Activated naive CD8-positive, alpha-beta T cell treated with anti-CD3 and anti-CD28 coated beads, Interleukin-2, amount 10 ng/mL, durations not matched to agents 7 days and 5 days (primary cell): Measurements from ENCODE around the gene ZHX3. TPM values are rescaled to one million over a fixed set of nuclear protein-coding genes. Genes with fewer than 3 reads are reported as not detected.

Experiments used
- ATAC-seq: fragments of 150-1000 bp; cut with Tn5 transposase; one replicate; pipeline ENCODE4 v1.10.0; 2021; ENCODE audit warnings: low read depth, moderate library complexity
- POLR2A ChIA-PET: fragments of 350-600 bp; sonication (Branson Sonifier 250); formaldehyde crosslinking; loops from one replicate; lab custom pipeline; 2021; ENCODE audit warnings: antibody characterized with exemption; lab: Charles Lee
- DNase-seq: peaks from one replicate; pipeline ENCODE4 v3.0.0; 2021
- H3K27ac Mint-ChIP-seq: one replicate; pipeline ENCODE4 v1.8.0; 2022; ENCODE audit warnings: mild to moderate bottlenecking, mixed read lengths
- H3K27me3 Mint-ChIP-seq: one replicate; pipeline ENCODE4 v1.8.0; 2022; ENCODE audit warnings: mild to moderate bottlenecking, moderate library complexity, mixed read lengths
- H3K36me3 Mint-ChIP-seq: one replicate; pipeline ENCODE4 v1.8.0; 2021; ENCODE audit warnings: mild to moderate bottlenecking, mixed read lengths
- H3K4me1 Mint-ChIP-seq: one replicate; pipeline ENCODE4 v1.8.0; 2021; ENCODE audit warnings: mixed read lengths
- H3K4me3 Mint-ChIP-seq: one replicate; pipeline ENCODE4 v1.8.0; 2022; ENCODE audit warnings: mild to moderate bottlenecking, moderate library complexity, mixed read lengths
- H3K9me3 Mint-ChIP-seq: one replicate; pipeline ENCODE4 v1.8.0; 2021; ENCODE audit warnings: mixed read lengths
- total RNA-seq, 2 experiments: library from RNA; stranded (reverse); gene quantifications; one replicate each; pipeline ENCODE4 v1.2.3, GENCODE V29; 2021

ZHX3 gene
- total RNA-seq, 2 experiments from 2014 or later = 12.3 to 17.1 TPM

GRCh38 chr20:41359541-41360011 lies 42.0 kb upstream of the ZHX3 start:
- Mint-ChIP-seq H3K4me1 (no peaks in the 10 kb centered on the region), H3K27me3 (peaks cover 2% of the 10 kb centered on the region), H3K36me3 (no peaks in the 10 kb centered on the region), H3K27ac (peak overlapping the region; percentile 25), H3K4me3 (no peak overlapping the region), H3K9me3 (no peaks in the 10 kb centered on the region)
- POLR2A ChIA-PET = no interaction called here
- DNase-seq (no peak), ATAC-seq (no peak)

DNA sequence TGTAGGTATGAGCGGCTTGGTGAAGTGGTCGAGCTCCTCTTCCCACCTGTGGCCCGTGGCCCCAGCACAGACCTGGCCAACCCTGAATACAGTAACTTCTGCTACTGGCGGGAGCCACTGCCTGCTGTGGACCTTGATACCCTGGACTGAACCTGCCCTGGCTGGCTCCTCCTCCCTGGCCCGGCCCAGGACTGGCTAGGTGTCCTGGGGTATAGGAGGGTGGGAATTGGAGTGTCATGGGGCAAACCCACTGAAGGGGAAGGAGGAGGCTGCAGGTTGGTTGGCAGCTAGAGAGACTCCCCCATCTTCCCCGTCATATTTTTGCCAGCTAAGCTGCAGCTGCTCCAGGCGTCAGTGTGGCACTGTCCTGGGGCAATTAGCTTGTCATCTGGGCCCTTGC lies 41.2 kb upstream of the ZHX3 start:
- no peaks in the 10 kb centered on the region for H3K9me3 Mint-ChIP-seq
- H3K36me3 Mint-ChIP-seq = no peaks in the 10 kb centered on the region
- DNase-seq (no peak), ATAC-seq (no peak)
- no peak overlapping the region for H3K27ac Mint-ChIP-seq
- no peaks in the 10 kb centered on the region for H3K4me1 Mint-ChIP-seq
- no peaks in the 10 kb centered on the region for H3K27me3 Mint-ChIP-seq
- POLR2A ChIA-PET = no interaction called here
- H3K4me3 Mint-ChIP-seq = no peak overlapping the region

DNA sequence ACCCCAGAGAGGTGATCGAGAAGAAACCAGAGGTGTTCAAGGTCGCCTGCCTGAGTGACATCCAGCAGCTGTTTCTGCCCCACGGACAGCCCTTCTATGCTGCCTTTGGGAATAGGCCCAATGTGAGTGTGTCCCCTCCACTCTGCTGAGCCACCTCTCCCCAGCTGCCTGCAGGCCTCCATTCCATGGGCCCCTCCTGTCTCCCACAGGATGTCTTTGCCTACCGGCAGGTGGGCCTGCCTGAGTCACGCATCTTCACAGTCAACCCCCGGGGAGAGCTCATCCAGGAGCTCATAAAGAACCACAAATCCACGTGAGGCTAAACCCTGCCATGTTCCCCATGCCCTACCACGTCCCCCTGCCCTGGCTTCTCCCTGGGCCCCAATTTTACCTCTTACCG lies 40.7 kb upstream of the ZHX3 start:
- POLR2A ChIA-PET = interaction anchor here (0.5 kb wide), 1 partner anchor 10 kb away, joined by 3 read pairs; no protein-coding TSS in a partner anchor
- Mint-ChIP-seq H3K9me3 (no peaks in the 10 kb centered on the region), H3K27ac (no peak overlapping the region), H3K27me3 (no peaks in the 10 kb centered on the region), H3K4me3 (no peak overlapping the region), H3K36me3 (no peaks in the 10 kb centered on the region), H3K4me1 (no peaks in the 10 kb centered on the region)
- DNase-seq (no peak), ATAC-seq (no peak)

DNA sequence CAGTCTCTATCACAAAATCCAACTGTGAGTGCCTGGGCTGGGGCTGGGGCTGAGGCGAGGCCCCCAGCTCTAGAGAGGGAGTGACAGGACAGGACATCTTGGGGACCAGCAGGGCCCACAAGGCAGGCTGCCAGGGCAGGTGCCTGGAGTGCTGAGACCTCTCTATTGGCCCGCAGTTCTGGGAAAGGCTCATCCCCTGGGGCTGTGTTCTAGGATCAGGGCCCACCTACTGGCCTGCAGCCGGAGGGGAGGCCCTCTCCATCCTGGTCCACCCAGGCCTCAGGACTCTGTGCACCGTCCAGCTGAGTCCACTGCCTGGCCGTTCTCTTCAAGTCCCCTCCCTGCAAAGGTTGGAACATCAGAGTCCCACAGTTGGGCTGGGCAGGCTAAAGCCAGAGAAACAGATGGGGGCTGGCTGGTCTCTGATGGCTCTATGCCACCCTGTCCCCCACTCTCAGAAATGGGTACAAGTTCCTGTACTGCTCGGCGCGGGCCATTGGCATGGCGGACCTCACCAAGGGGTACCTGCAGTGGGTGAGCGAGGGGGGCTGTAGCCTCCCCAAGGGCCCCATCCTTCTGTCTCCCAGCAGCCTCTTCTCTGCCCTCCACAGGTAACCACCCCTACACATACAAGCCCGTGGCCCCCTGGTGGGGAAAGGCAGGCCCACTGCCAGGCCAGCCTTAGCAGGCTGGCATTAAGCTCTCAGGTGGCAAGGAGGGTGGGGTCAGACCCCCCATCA lies 40.1 kb upstream of the ZHX3 start:
- DNase-seq (no peak), ATAC-seq (no peak)
- H3K9me3 Mint-ChIP-seq = no peaks in the 10 kb centered on the region
- no peaks in the 10 kb centered on the region for H3K27me3 Mint-ChIP-seq
- POLR2A ChIA-PET = interaction anchor here (0.5 kb wide), 1 partner anchor 10 kb away, joined by 3 read pairs; no protein-coding TSS in a partner anchor
- no peak overlapping the region for H3K4me3 Mint-ChIP-seq
- H3K4me1 Mint-ChIP-seq = no peaks in the 10 kb centered on the region
- no peaks in the 10 kb centered on the region for H3K36me3 Mint-ChIP-seq
- H3K27ac Mint-ChIP-seq = no peak overlapping the region

DNA sequence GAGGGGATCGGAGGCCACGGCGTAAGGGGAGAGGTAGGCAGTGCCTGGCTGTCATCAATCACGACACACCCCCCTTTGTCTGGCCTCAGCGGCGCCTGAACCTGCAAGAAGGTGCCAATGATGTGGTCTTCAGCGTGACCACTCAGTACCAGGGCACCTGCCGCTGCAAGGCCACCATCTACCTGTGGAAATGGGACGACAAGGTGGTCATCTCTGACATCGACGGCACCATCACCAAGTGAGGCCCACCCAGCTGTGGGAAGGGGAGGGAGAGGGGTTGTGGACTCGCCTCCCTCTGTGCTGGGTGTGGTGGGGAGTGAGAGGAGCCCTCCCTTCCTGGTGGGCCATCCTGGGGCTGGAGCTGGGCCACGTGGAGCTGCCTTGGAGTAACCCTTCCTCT lies 39.4 kb upstream of the ZHX3 start:
- H3K4me3 Mint-ChIP-seq = no peak overlapping the region
- H3K36me3 Mint-ChIP-seq = no peaks in the 10 kb centered on the region
- POLR2A ChIA-PET = no interaction called here
- no peaks in the 10 kb centered on the region for H3K4me1 Mint-ChIP-seq
- H3K9me3 Mint-ChIP-seq = no peaks in the 10 kb centered on the region
- DNase-seq (no peak), ATAC-seq (no peak)
- H3K27me3 Mint-ChIP-seq = no peaks in the 10 kb centered on the region
- H3K27ac Mint-ChIP-seq = no peak overlapping the region

GRCh38 chr20:41355598-41356203 lies 38.2 kb upstream of the ZHX3 start:
- Mint-ChIP-seq H3K4me1 (no peaks in the 10 kb centered on the region), H3K4me3 (no peak overlapping the region), H3K27ac (no peak overlapping the region), H3K9me3 (no peaks in the 10 kb centered on the region), H3K36me3 (no peaks in the 10 kb centered on the region), H3K27me3 (no peaks in the 10 kb centered on the region)
- DNase-seq = no peak
- no peak for ATAC-seq
- POLR2A ChIA-PET = no interaction called here

GRCh38 chr20:41355192-41355591 lies 37.7 kb upstream of the ZHX3 start:
- Mint-ChIP-seq H3K27me3 (no peaks in the 10 kb centered on the region), H3K4me1 (no peaks in the 10 kb centered on the region), H3K9me3 (no peaks in the 10 kb centered on the region), H3K36me3 (no peaks in the 10 kb centered on the region), H3K4me3 (no peak overlapping the region), H3K27ac (no peak overlapping the region)
- DNase-seq (no peak), ATAC-seq (no peak)
- POLR2A ChIA-PET = no interaction called here

DNA sequence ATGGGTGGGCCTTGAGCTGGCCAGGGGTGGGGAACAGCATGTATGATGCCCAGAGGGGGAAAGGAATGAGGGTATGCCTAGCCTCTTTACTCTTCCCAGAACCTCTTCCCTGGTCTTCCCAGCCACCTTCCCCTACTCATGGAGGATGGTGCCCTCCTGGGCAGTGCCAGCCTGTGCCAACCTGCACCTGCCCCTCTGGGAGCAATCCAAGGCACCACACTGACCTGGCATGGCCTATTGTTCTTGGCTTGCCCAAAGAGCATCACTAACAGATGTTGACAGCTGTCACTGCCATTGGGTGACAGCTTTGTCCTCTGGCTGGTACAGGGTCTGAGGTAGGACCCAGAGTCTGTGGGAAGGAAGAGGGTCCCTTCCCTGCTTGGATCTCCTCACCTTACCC lies 36.0 kb upstream of the ZHX3 start:
- H3K4me1 Mint-ChIP-seq = no peaks in the 10 kb centered on the region
- DNase-seq (no peak), ATAC-seq (no peak)
- POLR2A ChIA-PET = no interaction called here
- H3K9me3 Mint-ChIP-seq = no peaks in the 10 kb centered on the region
- H3K36me3 Mint-ChIP-seq = no peaks in the 10 kb centered on the region
- H3K4me3 Mint-ChIP-seq = no peak overlapping the region
- H3K27me3 Mint-ChIP-seq = no peaks in the 10 kb centered on the region
- H3K27ac Mint-ChIP-seq = no peak overlapping the region

- no peak overlapping the region for H3K27ac Mint-ChIP-seq
- no peak for ATAC-seq
Measured at GRCh38 chr20:41352666-41353065, 35.1 kb upstream of the ZHX3 start.

DNA sequence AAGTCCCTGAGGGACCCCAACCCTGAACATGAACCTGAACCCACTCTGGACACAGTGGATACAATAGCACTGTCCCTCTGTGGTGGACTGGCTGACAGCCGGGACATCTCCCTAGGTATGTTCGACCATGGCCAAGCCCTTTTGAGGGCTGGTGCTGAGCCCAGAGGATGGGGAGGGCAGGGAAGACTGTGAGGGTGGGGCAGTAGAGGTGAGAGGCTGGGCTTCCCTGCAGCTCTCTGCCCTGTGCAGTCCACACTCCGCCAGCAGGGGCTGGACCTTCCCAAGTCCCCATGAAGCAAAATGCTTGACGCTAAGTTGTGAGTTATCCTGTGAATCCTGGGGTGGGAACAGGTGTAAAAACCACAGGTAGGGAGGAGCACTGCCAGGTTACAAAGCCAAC lies 34.6 kb upstream of the ZHX3 start:
- Mint-ChIP-seq H3K9me3 (no peaks in the 10 kb centered on the region), H3K27ac (no peak overlapping the region), H3K4me1 (no peaks in the 10 kb centered on the region), H3K27me3 (no peaks in the 10 kb centered on the region), H3K4me3 (no peak overlapping the region), H3K36me3 (no peaks in the 10 kb centered on the region)
- DNase-seq (no peak), ATAC-seq (no peak)
- POLR2A ChIA-PET = no interaction called here

More at GRCh38 chr20:41352666-41353065, 35.1 kb upstream of the ZHX3 start:
- H3K9me3 Mint-ChIP-seq = no peaks in the 10 kb centered on the region
- H3K4me3 Mint-ChIP-seq = no peak overlapping the region
- no peak for DNase-seq
- no peaks in the 10 kb centered on the region for H3K4me1 Mint-ChIP-seq
- H3K36me3 Mint-ChIP-seq = no peaks in the 10 kb centered on the region
- H3K27me3 Mint-ChIP-seq = no peaks in the 10 kb centered on the region
- POLR2A ChIA-PET = no interaction called here

GRCh38 chr20:41350408-41350962 lies 33.0 kb upstream of the ZHX3 start:
- Mint-ChIP-seq H3K27me3 (no peaks in the 10 kb centered on the region), H3K36me3 (no peaks in the 10 kb centered on the region), H3K27ac (no peak overlapping the region), H3K4me3 (no peak overlapping the region), H3K9me3 (no peaks in the 10 kb centered on the region), H3K4me1 (no peaks in the 10 kb centered on the region)
- ATAC-seq (no peak), DNase-seq (no peak)
- POLR2A ChIA-PET = no interaction called here

DNA sequence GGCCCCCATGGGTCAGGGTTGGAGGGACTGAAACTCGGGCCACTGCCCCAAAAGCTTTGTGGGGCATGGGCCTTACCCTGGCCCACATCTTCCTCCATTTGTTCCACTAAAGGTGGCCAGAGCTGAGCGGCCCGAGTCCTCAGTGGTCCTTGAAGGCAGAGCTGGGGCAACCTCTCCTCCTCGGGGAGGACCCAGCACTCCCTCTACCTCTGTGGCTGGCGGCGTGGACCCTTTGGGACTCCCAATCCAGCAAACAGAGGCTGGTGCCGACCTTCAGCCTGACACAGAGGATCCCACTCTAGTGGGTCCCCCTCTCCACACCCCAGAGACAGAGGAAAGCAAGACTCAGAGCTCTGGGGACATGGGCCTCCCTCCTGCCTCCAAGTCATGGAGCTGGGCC lies 32.4 kb upstream of the ZHX3 start:
- H3K4me3 Mint-ChIP-seq = no peak overlapping the region
- POLR2A ChIA-PET = no interaction called here
- no peaks in the 10 kb centered on the region for H3K9me3 Mint-ChIP-seq
- DNase-seq (no peak), ATAC-seq (no peak)
- no peaks in the 10 kb centered on the region for H3K27me3 Mint-ChIP-seq
- H3K36me3 Mint-ChIP-seq = no peaks in the 10 kb centered on the region
- H3K4me1 Mint-ChIP-seq = no peaks in the 10 kb centered on the region
- H3K27ac Mint-ChIP-seq = no peak overlapping the region

- no peak overlapping the region for H3K27ac Mint-ChIP-seq
- no peaks in the 10 kb centered on the region for H3K36me3 Mint-ChIP-seq
- H3K27me3 Mint-ChIP-seq = no peaks in the 10 kb centered on the region
- POLR2A ChIA-PET = no interaction called here
- H3K4me1 Mint-ChIP-seq = no peaks in the 10 kb centered on the region
- no peak for DNase-seq
- H3K4me3 Mint-ChIP-seq = no peak overlapping the region
- no peak for ATAC-seq
- H3K9me3 Mint-ChIP-seq = no peaks in the 10 kb centered on the region
Measured at GRCh38 chr20:41349266-41349665, 31.7 kb upstream of the ZHX3 start.
